ENCODE data around the gene OR4D6. TPM values are rescaled to one million over a fixed set of nuclear protein-coding genes. Genes with fewer than 3 reads are reported as not detected.

OR4D6 gene
- polyA plus RNA-seq, 1 of the 3 experiments (the other 2 are of a cell fraction), result not detected

- TF ChIP-seq PBX3 (IDR thresholded peaks at IDR 0.05), result no peak
- TF ChIP-seq TCF12 (IDR thresholded peaks at IDR 0.05), result no peak
- no peak for TF ChIP-seq FOXM1 (IDR thresholded peaks at IDR 0.05; ENCODE audit: low read depth)
- no peak for TF ChIP-seq NFIC (IDR thresholded peaks at IDR 0.05; ENCODE audit: borderline replicate concordance)
Observed at GRCh38 chr11:59415111-59415510, 41.6 kb upstream of the OR4D6 start (continued).

- 29% methylated on average over 5 of the region's 5 CpGs for WGBS (ENCODE audit: low lambda C conversion rate)
Observed at GRCh38 chr11:59416613-59417012, 40.1 kb upstream of the OR4D6 start.

More at GRCh38 chr11:59416613-59417012, 40.1 kb upstream of the OR4D6 start:
- Histone ChIP-seq H3K27ac (ENCODE audit: low read depth in 2 of 2, low read length in 1 of 2) (no peak overlapping the region), H3K9me3 (no peaks in the 10 kb centered on the region), H3K9ac (no peak overlapping the region), H3F3A (replicated peaks; ENCODE audit: insufficient read depth) (no peaks in the 10 kb centered on the region), H3K4me1 (ENCODE audit: control insufficient read depth in 1 of 2, insufficient read depth in 2 of 2, low read depth in 1 of 2, low read length in 1 of 2) (no peaks in the 10 kb centered on the region), H3K36me3 (replicated peaks in 1 of 2; ENCODE audit: control insufficient read depth in 1 of 2, insufficient read depth in 2 of 2, low read length in 1 of 2) (no peaks in the 10 kb centered on the region), H2AFZ (ENCODE audit: low read depth) (no peak overlapping the region), H3K9me2 (no peaks in the 10 kb centered on the region), H3K4me2 (no peak overlapping the region), H3K27me3 (ENCODE audit: insufficient read depth) (no peaks in the 10 kb centered on the region), H3K4me3 (ENCODE audit: low read depth in 2 of 2, low read length in 1 of 2) (no peak overlapping the region), H4K20me1 (ENCODE audit: insufficient read depth) (no peaks in the 10 kb centered on the region), H3K79me2 (ENCODE audit: insufficient read depth) (no peaks in the 10 kb centered on the region)
- POLR2A ChIA-PET, result no interaction called here
- TF ChIP-seq CTCF (IDR thresholded peaks at IDR 0.05), result no peak
- TF ChIP-seq GABPA (IDR thresholded peaks at IDR 0.05; ENCODE audit: low read depth), result no peak
- no peak for TF ChIP-seq ZBTB33 (IDR thresholded peaks at IDR 0.05; ENCODE audit: borderline replicate concordance, low read depth)
- no peak for TF ChIP-seq RFX5 (IDR thresholded peaks at IDR 0.05; ENCODE audit: low read length)
- TF ChIP-seq YY1 (IDR thresholded peaks at IDR 0.05; ENCODE audit: low read depth), result no peak
- TF ChIP-seq FOXM1 (IDR thresholded peaks at IDR 0.05; ENCODE audit: low read depth), result no peak
- no peak for TF ChIP-seq GATA2 (CRISPR knock-in tag; IDR thresholded peaks at IDR 0.05)
- TF ChIP-seq SMC3 (IDR thresholded peaks at IDR 0.05; ENCODE audit: low read depth, low read length), result no peak
- no peak for TF ChIP-seq RXRA (IDR thresholded peaks at IDR 0.05; ENCODE audit: borderline replicate concordance, low read depth)
- no peak for TF ChIP-seq MEF2A (IDR thresholded peaks at IDR 0.05; ENCODE audit: borderline replicate concordance, low read depth)
- TF ChIP-seq USF2 (IDR thresholded peaks at IDR 0.05; ENCODE audit: borderline replicate concordance, low read depth, low read length), result no peak
- no peak for TF ChIP-seq ELF1 (IDR thresholded peaks at IDR 0.05)
- DNase-seq, result no peak
- CTCF ChIA-PET, result no interaction called here
